COLO829 (cell line): Measurements from ENCODE around the gene IL5RA.

Experiments used
- DNase-seq: peaks from one replicate; pipeline ENCODE4 v3.0.0; 2012; ENCODE audit warnings: low spot score

Gene IL5RA

GRCh38 chr3:3107858-3108257, 2.3 kb downstream of the IL5RA start:
- DNase-seq = no peak

GRCh38 chr3:3107181-3107580, 3.0 kb downstream of the IL5RA start:
- no peak for DNase-seq

GRCh38 chr3:3105815-3106214, 4.4 kb downstream of the IL5RA start:
- no peak for DNase-seq

- no peak for DNase-seq
These were observed 4.9 kb downstream of the IL5RA start for GRCh38 chr3:3105246-3105645.

GRCh38 chr3:3102751-3103150, 7.4 kb downstream of the IL5RA start:
- no peak for DNase-seq

GRCh38 chr3:3101660-3102458, 8.3 kb downstream of the IL5RA start:
- DNase-seq = no peak

GRCh38 chr3:3097958-3098357, 12.2 kb downstream of the IL5RA start:
- DNase-seq = no peak

GRCh38 chr3:3089017-3089416, 21.2 kb downstream of the IL5RA start:
- no peak for DNase-seq

GRCh38 chr3:3087716-3088465, 22.3 kb downstream of the IL5RA start:
- DNase-seq = no peak

GRCh38 chr3:3087279-3087678, 22.9 kb downstream of the IL5RA start:
- DNase-seq = no peak

- no peak for DNase-seq
These were observed 23.9 kb downstream of the IL5RA start for GRCh38 chr3:3086239-3086638.

- DNase-seq = no peak
These were observed 24.4 kb downstream of the IL5RA start for GRCh38 chr3:3085782-3086181.

- DNase-seq = no peak
These were observed 25.3 kb downstream of the IL5RA start for GRCh38 chr3:3084890-3085289.

- no peak for DNase-seq
These were observed 27.8 kb downstream of the IL5RA start for GRCh38 chr3:3082234-3082924.

GRCh38 chr3:3081381-3082233, 28.6 kb downstream of the IL5RA start:
- no peak for DNase-seq

- DNase-seq = no peak
These were observed 29.9 kb downstream of the IL5RA start for GRCh38 chr3:3080309-3080708.

- DNase-seq = peak; percentile 18
These were observed 35.5 kb downstream of the IL5RA start for GRCh38 chr3:3074551-3075257.

- DNase-seq = no peak
These were observed 39.0 kb downstream of the IL5RA start for GRCh38 chr3:3071136-3071535.

GRCh38 chr3:3069723-3070122, 40.5 kb downstream of the IL5RA start:
- no peak for DNase-seq

- DNase-seq = no peak
These were observed 41.8 kb downstream of the IL5RA start for GRCh38 chr3:3068358-3068881.

- no peak for DNase-seq
These were observed 43.3 kb downstream of the IL5RA start for GRCh38 chr3:3066910-3067309.
